ENCODE data around the gene NCK2. TPM values are rescaled to one million over a fixed set of nuclear protein-coding genes. Genes with fewer than 3 reads are reported as not detected.

NCK2 gene
- total and polyA plus RNA-seq, 9 of the 15 experiments (the other 6 are each of a cell fraction or from before 2014, with no cell fraction given) = 0.90 to 27.9 (median 15.9) TPM

DNA sequence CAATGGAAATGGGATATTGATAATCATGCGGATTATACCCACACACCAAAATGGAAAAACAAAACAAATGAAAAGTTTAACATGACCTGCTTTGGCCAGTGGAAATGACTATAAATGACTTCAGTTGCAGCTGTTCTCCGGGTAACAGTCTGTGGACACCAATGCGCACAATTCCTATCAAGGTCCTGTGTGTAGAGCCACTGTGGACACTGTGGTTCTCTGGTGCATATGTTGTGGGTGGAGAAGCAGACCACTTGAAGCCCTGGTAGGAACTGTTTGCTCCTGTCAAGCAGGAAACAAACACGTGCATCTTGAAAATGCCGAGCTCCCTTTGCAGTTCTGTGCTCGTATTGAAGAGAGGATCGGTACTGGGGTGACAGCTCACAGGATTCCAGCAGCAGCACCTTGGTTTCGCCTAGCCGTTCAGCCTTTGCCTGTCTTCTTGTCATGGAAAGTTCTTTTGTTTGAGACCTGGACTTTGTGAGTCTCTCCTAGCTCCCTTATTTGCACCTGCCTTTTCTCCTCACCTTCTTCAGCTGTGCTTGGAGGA is 32.9 kb downstream of the NCK2 start (continued):
- no peak for TF ChIP-seq SLC30A9 (CRISPR knock-in tag; IDR thresholded peaks at IDR 0.05)

DNA sequence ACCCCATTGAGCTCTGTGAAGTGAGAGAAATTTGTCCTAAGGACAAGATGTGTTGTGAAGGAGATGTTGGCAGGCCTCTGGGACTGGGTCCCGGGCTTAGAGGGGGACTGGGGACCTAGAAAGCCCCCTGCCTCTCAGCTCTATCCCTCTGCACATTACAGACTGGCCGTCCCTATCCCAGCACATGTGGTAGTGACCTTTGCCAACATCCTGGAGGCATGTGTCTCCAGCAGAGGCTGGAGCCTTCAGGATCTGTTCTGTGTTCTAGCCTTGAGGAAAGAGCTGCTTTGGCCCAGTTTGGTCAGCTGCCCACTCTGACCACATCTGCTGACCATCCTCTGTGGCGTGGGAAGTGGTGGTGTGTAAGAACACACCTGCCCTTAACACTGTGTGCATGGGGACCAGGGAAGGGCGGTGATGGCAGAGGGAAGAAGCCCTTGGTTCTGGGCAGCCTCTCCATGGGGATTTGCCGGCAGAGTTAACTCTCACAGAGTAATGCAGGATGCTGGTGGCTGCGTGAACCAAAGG is 33.4 kb downstream of the NCK2 start:
- no peak overlapping the region for H3K4me3 ChIP-seq
- no peaks in the 10 kb centered on the region for H3K9me1 ChIP-seq (ENCODE audit: control insufficient read depth, insufficient read depth, low read length)
- H4K20me1 ChIP-seq (replicated peaks; ENCODE audit: control insufficient read depth, insufficient read depth, low read length) = peaks cover 12% of the 10 kb centered on the region
- in situ Hi-C loops (cut with MboI) (no loop called here), intact Hi-C loops (cut with micrococcal nuclease) (no loop called here)
- CTCF ChIA-PET (ENCODE audit: low intra/inter-chr PET ratio) = no interaction called here
- ATAC-seq (no peak), FAIRE-seq (no peak), DNase-seq (ENCODE audit: extremely low read depth in 1 of 4, low spot score in 3 of 4) (no peak)
- H3K36me3 ChIP-seq (ENCODE audit: control insufficient read depth, insufficient read depth, low read length) = no peaks in the 10 kb centered on the region
- TF ChIP-seq, protein P1, sequence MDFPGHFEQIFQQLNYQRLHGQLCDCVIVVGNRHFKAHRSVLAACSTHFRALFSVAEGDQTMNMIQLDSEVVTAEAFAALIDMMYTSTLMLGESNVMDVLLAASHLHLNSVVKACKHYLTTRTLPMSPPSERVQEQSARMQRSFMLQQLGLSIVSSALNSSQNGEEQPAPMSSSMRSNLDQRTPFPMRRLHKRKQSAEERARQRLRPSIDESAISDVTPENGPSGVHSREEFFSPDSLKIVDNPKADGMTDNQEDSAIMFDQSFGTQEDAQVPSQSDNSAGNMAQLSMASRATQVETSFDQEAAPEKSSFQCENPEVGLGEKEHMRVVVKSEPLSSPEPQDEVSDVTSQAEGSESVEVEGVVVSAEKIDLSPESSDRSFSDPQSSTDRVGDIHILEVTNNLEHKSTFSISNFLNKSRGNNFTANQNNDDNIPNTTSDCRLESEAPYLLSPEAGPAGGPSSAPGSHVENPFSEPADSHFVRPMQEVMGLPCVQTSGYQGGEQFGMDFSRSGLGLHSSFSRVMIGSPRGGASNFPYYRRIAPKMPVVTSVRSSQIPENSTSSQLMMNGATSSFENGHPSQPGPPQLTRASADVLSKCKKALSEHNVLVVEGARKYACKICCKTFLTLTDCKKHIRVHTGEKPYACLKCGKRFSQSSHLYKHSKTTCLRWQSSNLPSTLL (IDR thresholded peaks at IDR 0.05) = no peak
- TF ChIP-seq, protein P2, sequence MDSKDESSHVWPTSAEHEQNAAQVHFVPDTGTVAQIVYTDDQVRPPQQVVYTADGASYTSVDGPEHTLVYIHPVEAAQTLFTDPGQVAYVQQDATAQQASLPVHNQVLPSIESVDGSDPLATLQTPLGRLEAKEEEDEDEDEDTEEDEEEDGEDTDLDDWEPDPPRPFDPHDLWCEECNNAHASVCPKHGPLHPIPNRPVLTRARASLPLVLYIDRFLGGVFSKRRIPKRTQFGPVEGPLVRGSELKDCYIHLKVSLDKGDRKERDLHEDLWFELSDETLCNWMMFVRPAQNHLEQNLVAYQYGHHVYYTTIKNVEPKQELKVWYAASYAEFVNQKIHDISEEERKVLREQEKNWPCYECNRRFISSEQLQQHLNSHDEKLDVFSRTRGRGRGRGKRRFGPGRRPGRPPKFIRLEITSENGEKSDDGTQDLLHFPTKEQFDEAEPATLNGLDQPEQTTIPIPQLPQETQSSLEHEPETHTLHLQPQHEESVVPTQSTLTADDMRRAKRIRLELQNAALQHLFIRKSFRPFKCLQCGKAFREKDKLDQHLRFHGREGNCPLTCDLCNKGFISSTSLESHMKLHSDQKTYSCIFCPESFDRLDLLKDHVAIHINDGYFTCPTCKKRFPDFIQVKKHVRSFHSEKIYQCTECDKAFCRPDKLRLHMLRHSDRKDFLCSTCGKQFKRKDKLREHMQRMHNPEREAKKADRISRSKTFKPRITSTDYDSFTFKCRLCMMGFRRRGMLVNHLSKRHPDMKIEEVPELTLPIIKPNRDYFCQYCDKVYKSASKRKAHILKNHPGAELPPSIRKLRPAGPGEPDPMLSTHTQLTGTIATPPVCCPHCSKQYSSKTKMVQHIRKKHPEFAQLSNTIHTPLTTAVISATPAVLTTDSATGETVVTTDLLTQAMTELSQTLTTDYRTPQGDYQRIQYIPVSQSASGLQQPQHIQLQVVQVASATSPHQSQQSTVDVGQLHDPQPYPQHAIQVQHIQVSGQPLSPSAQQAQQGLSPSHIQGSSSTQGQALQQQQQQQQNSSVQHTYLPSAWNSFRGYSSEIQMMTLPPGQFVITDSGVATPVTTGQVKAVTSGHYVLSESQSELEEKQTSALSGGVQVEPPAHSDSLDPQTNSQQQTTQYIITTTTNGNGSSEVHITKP (IDR thresholded peaks at IDR 0.05; ENCODE audit: partially characterized antibody) = no peak
- TF ChIP-seq ZNF347 (CRISPR knock-in tag; IDR thresholded peaks at IDR 0.05; ENCODE audit: low read depth) (no peak), ZNF830 (CRISPR knock-in tag; IDR thresholded peaks at IDR 0.05) (no peak), RB1 (IDR thresholded peaks at IDR 0.05; ENCODE audit: low read depth) (no peak)
- TF ChIP-seq, protein P3, sequence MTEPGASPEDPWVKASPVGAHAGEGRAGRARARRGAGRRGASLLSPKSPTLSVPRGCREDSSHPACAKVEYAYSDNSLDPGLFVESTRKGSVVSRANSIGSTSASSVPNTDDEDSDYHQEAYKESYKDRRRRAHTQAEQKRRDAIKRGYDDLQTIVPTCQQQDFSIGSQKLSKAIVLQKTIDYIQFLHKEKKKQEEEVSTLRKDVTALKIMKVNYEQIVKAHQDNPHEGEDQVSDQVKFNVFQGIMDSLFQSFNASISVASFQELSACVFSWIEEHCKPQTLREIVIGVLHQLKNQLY (CRISPR knock-in tag; conservative IDR thresholded peaks at IDR 0.05) = no peak
- TF ChIP-seq, protein P4, sequence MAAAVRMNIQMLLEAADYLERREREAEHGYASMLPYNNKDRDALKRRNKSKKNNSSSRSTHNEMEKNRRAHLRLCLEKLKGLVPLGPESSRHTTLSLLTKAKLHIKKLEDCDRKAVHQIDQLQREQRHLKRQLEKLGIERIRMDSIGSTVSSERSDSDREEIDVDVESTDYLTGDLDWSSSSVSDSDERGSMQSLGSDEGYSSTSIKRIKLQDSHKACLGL (CRISPR knock-in tag; IDR thresholded peaks at IDR 0.05; ENCODE audit: borderline replicate concordance, poor library complexity, severe bottlenecking) = no peak
- 62% methylated on average over 6 of the region's 6 CpGs for WGBS (ENCODE audit: insufficient coverage, low coverage, missing lambda C conversion rate)
- BruUV-seq (replicated peaks) = no TSS peak
- no peak overlapping the region for H2AFZ ChIP-seq (ENCODE audit: low read depth, low read length)
- H3K4me1 ChIP-seq (replicated peaks in 1 of 2; ENCODE audit: control insufficient read depth in 2 of 2, insufficient read depth in 2 of 2, low read length in 2 of 2) = peaks cover 0 to 3% of the 10 kb centered on the region in 2 experiments; a peak in 2 of 5 replicates
- H3K27me3 ChIP-seq (ENCODE audit: control insufficient read depth in 2 of 2, insufficient read depth in 2 of 2, low read length in 2 of 2) = no peaks in the 10 kb centered on the region
- no peak overlapping the region for H3K27ac ChIP-seq (ENCODE audit: extremely low read depth, low read depth, low read length)
- 0 out of 4 replicates have a peak overlapping the region, but pooled peaks of 1 of the 2 experiments have one; percentile 20 for H3K9ac ChIP-seq (ENCODE audit: insufficient read depth in 1 of 2, low read depth in 2 of 2, low read length in 2 of 2)
- H3K79me2 ChIP-seq (ENCODE audit: control insufficient read depth, insufficient read depth, low read length) = no peaks in the 10 kb centered on the region
- POLR2A ChIA-PET = interaction anchor here (0.7 to 0.9 kb wide), 3 partner anchors 13 to 195 kb away, joined by 3 to 4 read pairs (median 3); no protein-coding TSS in a partner anchor
- H3K9me3 ChIP-seq (replicated peaks; ENCODE audit: control insufficient read depth, insufficient read depth, low read depth, low read length) = no peaks in the 10 kb centered on the region
- no peak overlapping the region for H3K4me2 ChIP-seq (ENCODE audit: insufficient read depth, low read length)

All from K562 (cell line).